ENCODE data around the gene KLF16. TPM values are rescaled to one million over a fixed set of nuclear protein-coding genes. Genes with fewer than 3 reads are reported as not detected.

The KLF16 gene
- total RNA-seq, 1 donor from 2014 or later, result 38.1 TPM

DNA sequence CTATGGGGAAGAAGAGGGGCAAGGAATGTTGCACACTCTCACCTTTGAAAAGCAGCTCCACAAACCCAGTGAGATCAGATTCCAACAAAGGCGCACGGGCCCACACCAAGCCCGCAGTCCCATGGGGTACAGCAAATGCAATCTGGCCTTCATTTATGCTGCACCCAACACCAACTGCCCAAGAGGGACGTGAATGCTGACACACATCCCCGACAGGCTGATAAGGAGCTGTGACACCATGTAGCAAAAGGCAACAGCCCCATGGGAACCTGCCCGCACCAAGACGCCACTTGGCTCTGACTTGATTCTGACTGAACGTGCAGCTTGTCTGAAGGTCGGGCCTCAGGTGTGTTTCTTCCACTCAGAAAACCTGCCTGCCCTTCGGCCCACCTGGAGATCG, 32.4 kb downstream of the KLF16 start:
- H3K27me3 Mint-ChIP-seq, result no peaks in the 10 kb centered on the region
- no peak overlapping the region for H3K27ac Mint-ChIP-seq
- peaks cover 2% of the 10 kb centered on the region for H3K4me1 Mint-ChIP-seq
- H3K36me3 Mint-ChIP-seq (ENCODE audit: low read depth), result peaks cover 7% of the 10 kb centered on the region
- DNase-seq, result no peak
- intact Hi-C loops (cut with micrococcal nuclease), result no loop called here
- no peaks in the 10 kb centered on the region for H3K9me3 Mint-ChIP-seq
- H3K4me3 Mint-ChIP-seq, result no peak overlapping the region

DNA sequence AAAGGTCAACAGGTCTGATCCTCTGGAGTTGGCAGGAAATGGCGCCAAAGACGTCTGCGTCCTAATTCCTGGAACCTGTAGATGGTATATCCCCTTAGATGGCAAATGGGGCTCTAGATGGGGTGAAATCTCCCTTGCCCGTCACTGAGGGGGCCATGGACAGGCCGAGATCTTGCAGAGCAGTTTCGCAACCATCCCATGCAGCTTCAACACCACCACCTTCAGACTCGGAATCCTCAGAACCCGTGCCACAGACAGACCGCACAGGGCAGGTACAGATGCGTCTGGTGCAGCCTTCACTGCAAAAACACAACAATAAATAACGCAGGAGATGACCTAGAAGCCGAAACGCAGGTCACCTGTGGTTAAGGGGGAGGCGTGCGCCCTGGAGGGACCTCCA, 32.8 kb downstream of the KLF16 start:
- Mint-ChIP-seq H3K4me1 (peaks cover 4% of the 10 kb centered on the region), H3K4me3 (no peak overlapping the region), H3K9me3 (no peaks in the 10 kb centered on the region), H3K27me3 (no peaks in the 10 kb centered on the region), H3K36me3 (ENCODE audit: low read depth) (peaks cover 9% of the 10 kb centered on the region), H3K27ac (no peak overlapping the region)
- intact Hi-C loops (cut with micrococcal nuclease), result no loop called here
- no peak for DNase-seq

DNA sequence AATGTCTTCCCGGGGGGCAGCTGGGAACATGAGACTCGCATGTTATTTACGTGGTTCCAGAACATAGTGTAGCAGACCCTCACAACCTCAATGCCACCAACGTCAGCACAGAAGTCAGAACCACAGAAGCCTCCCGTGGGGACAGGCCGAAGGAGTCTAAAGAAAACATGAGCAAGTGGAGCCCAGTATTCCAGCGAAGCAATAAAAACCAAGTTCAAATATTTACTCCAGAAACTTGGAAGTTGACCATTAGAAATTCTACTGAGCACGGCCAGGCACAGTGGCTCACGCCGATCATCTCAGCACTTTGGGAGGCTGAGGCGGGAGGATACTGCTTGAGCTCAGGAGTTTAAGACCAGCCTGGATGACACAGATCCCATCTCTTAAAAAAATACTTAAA, 33.4 kb downstream of the KLF16 start:
- intact Hi-C loops (cut with micrococcal nuclease), result no loop called here
- H3K36me3 Mint-ChIP-seq (ENCODE audit: low read depth), result peaks cover 9% of the 10 kb centered on the region
- no peak for DNase-seq

GRCh38 chr19:1828279-1829238, 34.8 kb downstream of the KLF16 start:
- peaks cover 4% of the 10 kb centered on the region for H3K4me1 Mint-ChIP-seq
- no peak overlapping the region for H3K4me3 Mint-ChIP-seq
- intact Hi-C loops (cut with micrococcal nuclease), result no loop called here
- no peaks in the 10 kb centered on the region for H3K9me3 Mint-ChIP-seq
- H3K27me3 Mint-ChIP-seq, result no peaks in the 10 kb centered on the region
- H3K27ac Mint-ChIP-seq, result no peak overlapping the region
- DNase-seq, result no peak
- peaks cover 9% of the 10 kb centered on the region for H3K36me3 Mint-ChIP-seq (ENCODE audit: low read depth)

More for the DNA sequence above, 33.4 kb downstream of the KLF16 start:
- no peaks in the 10 kb centered on the region for H3K27me3 Mint-ChIP-seq
- H3K4me3 Mint-ChIP-seq, result no peak overlapping the region
- no peaks in the 10 kb centered on the region for H3K9me3 Mint-ChIP-seq
- H3K27ac Mint-ChIP-seq, result no peak overlapping the region
- peaks cover 4% of the 10 kb centered on the region for H3K4me1 Mint-ChIP-seq

DNA sequence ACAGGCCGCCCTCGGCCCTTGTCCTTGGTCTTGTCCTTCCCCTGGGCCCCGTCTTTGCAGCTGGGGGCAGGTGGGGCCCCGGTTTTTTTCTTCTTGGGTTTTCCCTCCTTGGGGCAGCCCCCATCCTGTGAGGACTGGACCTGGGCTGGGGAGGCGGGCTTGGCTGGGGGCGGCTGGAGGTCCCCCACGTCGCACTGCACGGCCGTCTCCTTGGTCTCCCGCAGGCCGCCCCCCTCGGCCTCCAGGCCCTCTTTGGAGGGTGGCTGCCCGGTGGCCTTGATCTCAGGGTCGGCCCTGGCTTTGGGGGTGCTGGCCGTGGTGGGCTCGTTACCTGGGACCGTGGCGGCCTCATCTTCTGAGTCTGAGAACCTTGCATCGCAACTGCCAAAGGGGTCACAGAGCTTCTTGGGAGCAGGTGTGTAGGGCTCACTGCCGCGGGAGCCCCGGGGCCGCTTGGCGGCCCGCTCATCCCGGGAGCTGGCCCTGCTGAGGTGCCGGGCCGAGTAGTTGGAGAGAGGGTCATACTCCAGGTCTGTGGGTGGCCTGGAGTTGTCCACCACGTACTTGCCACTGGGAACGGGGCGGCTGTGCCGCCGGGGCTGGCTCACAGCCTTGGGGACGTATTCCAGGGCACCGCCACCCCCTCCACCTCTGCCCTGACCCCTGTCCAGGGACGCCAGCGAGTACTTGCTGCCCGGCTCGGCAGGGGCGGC, 35.7 kb downstream of the KLF16 start:
- no peak for DNase-seq
- no peak overlapping the region for H3K4me3 Mint-ChIP-seq
- H3K27me3 Mint-ChIP-seq, result no peaks in the 10 kb centered on the region
- peaks cover 4% of the 10 kb centered on the region for H3K4me1 Mint-ChIP-seq
- no peaks in the 10 kb centered on the region for H3K9me3 Mint-ChIP-seq
- intact Hi-C loops (cut with micrococcal nuclease), result no loop called here
- H3K27ac Mint-ChIP-seq, result no peak overlapping the region
- H3K36me3 Mint-ChIP-seq (ENCODE audit: low read depth), result peaks cover 10% of the 10 kb centered on the region

- H3K4me3 Mint-ChIP-seq, result no peak overlapping the region
- peaks cover 14% of the 10 kb centered on the region for H3K36me3 Mint-ChIP-seq (ENCODE audit: low read depth)
- H3K27me3 Mint-ChIP-seq, result no peaks in the 10 kb centered on the region
- no peak for DNase-seq
- no peaks in the 10 kb centered on the region for H3K9me3 Mint-ChIP-seq
- peaks cover 4% of the 10 kb centered on the region for H3K4me1 Mint-ChIP-seq
- no peak overlapping the region for H3K27ac Mint-ChIP-seq
- intact Hi-C loops (cut with micrococcal nuclease), result no loop called here
These were observed 36.5 kb downstream of the KLF16 start for GRCh38 chr19:1826557-1827521.

GRCh38 chr19:1825909-1826556, 37.3 kb downstream of the KLF16 start:
- Mint-ChIP-seq H3K36me3 (ENCODE audit: low read depth) (peaks cover 18% of the 10 kb centered on the region), H3K4me1 (peaks cover 4% of the 10 kb centered on the region), H3K27me3 (no peaks in the 10 kb centered on the region), H3K4me3 (no peak overlapping the region), H3K27ac (no peak overlapping the region), H3K9me3 (no peaks in the 10 kb centered on the region)
- intact Hi-C loops (cut with micrococcal nuclease), result no loop called here
- peak; percentile 93 for DNase-seq

GRCh38 chr19:1824252-1824622, 39.1 kb downstream of the KLF16 start:
- Mint-ChIP-seq H3K4me1 (peaks cover 4% of the 10 kb centered on the region), H3K27me3 (no peaks in the 10 kb centered on the region), H3K27ac (no peak overlapping the region), H3K4me3 (no peak overlapping the region), H3K36me3 (ENCODE audit: low read depth) (peaks cover 24% of the 10 kb centered on the region), H3K9me3 (no peaks in the 10 kb centered on the region)
- intact Hi-C loops (cut with micrococcal nuclease), result no loop called here
- DNase-seq, result no peak

DNA sequence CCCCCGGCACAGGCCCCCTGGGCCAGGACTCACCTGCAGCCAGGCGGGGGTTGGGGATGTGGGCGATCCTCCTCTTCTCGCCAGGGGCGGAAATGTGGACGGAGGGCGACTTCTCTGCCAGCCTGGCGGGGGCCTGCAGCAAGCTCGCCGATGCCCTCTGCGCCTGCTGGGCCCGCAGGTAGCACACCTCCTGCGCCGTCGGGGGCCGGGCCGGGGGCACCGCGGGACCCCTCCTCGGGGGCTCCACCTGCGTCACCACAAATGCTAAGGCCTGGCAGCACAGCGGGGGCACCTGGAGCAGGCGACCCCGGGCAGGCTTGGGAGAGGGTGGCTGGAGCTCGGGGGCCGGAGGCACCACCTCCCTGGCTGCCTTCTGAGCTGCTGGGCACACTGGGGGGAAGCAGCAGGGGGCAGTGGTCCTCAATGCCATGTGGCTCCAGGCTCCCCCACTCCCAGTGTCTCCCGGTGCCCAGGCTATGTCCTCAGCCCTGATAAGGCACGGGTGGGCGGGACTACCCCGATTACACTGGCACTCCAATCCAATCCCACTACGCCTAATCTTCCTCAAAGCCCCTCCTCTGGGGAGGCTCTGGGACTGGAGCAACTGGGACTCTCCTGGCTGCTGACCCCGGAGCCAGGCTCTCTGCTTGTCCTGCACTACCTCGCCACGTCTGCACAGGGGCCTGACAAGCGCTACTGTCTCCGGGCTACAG, 39.7 kb downstream of the KLF16 start:
- Mint-ChIP-seq H3K4me3 (no peak overlapping the region), H3K4me1 (peaks cover 4% of the 10 kb centered on the region), H3K27me3 (no peaks in the 10 kb centered on the region), H3K27ac (no peak overlapping the region), H3K36me3 (ENCODE audit: low read depth) (peaks cover 24% of the 10 kb centered on the region), H3K9me3 (no peaks in the 10 kb centered on the region)
- no peak for DNase-seq
- intact Hi-C loops (cut with micrococcal nuclease), result no loop called here

DNA sequence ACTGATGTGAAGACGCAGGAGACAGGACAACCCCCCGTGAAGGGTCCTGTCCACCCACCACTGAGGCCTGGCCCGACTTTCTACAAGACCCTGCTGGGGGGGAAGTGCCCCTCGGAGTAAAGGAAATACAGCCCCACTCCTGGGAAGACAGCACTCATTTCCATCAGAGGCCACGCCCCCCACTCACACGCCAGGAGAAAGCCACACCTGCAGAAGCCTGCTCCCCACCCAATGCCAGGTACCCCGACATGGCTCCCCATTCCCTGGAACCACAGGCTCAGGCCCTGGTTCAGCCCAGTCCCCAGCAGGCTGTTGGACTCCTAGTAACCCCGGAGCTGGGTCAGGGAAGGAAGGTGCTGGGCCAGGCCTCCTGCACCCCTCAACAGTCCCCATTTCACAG, 40.4 kb downstream of the KLF16 start:
- H3K4me3 Mint-ChIP-seq, result no peak overlapping the region
- H3K27me3 Mint-ChIP-seq, result no peaks in the 10 kb centered on the region
- H3K36me3 Mint-ChIP-seq (ENCODE audit: low read depth), result peaks cover 26% of the 10 kb centered on the region
- peaks cover 4% of the 10 kb centered on the region for H3K4me1 Mint-ChIP-seq
- intact Hi-C loops (cut with micrococcal nuclease), result no loop called here
- DNase-seq, result no peak
- H3K27ac Mint-ChIP-seq, result no peak overlapping the region
- H3K9me3 Mint-ChIP-seq, result no peaks in the 10 kb centered on the region

- peaks cover 26% of the 10 kb centered on the region for H3K36me3 Mint-ChIP-seq (ENCODE audit: low read depth)
- no peaks in the 10 kb centered on the region for H3K9me3 Mint-ChIP-seq
- H3K27me3 Mint-ChIP-seq, result no peaks in the 10 kb centered on the region
- intact Hi-C loops (cut with micrococcal nuclease), result no loop called here
- no peak for DNase-seq
- H3K4me1 Mint-ChIP-seq, result peaks cover 4% of the 10 kb centered on the region
- H3K4me3 Mint-ChIP-seq, result no peak overlapping the region
- no peak overlapping the region for H3K27ac Mint-ChIP-seq
These were observed 41.2 kb downstream of the KLF16 start for GRCh38 chr19:1822210-1822609.

GRCh38 chr19:1819341-1820255, 43.8 kb downstream of the KLF16 start:
- no peaks in the 10 kb centered on the region for H3K27me3 Mint-ChIP-seq
- H3K36me3 Mint-ChIP-seq (ENCODE audit: low read depth), result peaks cover 25% of the 10 kb centered on the region
- H3K4me1 Mint-ChIP-seq, result no peaks in the 10 kb centered on the region
- no peak for DNase-seq
- H3K27ac Mint-ChIP-seq, result no peak overlapping the region
- intact Hi-C loops (cut with micrococcal nuclease), result no loop called here
- H3K9me3 Mint-ChIP-seq, result no peaks in the 10 kb centered on the region
- H3K4me3 Mint-ChIP-seq, result no peak overlapping the region
